ENCODE results near the gene MRPL24.

MRPL24 gene

DNA sequence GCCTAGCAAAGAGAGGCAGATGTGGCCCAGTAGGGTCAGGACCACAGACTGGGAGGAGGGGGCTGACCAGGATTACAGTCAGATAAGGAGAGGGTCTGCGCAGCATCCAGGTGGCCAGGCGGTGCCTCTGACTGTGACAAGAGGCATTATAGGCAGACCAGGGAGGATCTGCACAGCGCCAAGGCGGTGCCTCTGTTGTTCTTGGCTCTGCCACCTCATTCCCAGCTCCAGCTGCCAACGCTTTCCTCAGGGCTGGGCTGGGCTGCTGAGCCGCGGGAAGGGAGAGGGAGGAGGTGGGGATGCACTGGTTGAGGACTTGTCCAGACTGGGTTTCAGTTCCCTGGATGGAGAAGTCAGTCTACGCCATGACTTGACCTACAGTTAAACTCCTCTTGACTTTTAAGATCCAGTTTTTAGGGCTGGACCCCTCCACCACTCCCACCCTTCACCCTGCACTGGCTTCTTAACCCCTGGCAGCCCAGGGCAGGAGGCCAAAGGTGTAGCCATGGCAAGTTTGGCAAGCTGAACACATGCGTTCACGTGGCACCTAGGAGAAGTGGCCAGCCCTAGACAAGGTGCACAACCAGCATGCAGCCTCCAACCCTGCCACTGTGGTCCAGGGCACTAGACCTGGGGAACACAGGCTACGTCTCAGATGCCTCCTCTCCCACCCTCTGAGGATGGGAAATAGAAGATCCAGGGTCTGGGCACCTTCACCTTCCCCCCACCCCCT is 31.0 kb downstream of the MRPL24 start:
- DNase-seq (ENCODE audit: low spot score) = peak; percentile 62

- no peak for DNase-seq (ENCODE audit: low spot score)
Observed at GRCh38 chr1:156709031-156709430, 31.9 kb downstream of the MRPL24 start.

GRCh38 chr1:156708218-156708661 is 32.6 kb downstream of the MRPL24 start:
- DNase-seq (ENCODE audit: low spot score) = no peak

DNA sequence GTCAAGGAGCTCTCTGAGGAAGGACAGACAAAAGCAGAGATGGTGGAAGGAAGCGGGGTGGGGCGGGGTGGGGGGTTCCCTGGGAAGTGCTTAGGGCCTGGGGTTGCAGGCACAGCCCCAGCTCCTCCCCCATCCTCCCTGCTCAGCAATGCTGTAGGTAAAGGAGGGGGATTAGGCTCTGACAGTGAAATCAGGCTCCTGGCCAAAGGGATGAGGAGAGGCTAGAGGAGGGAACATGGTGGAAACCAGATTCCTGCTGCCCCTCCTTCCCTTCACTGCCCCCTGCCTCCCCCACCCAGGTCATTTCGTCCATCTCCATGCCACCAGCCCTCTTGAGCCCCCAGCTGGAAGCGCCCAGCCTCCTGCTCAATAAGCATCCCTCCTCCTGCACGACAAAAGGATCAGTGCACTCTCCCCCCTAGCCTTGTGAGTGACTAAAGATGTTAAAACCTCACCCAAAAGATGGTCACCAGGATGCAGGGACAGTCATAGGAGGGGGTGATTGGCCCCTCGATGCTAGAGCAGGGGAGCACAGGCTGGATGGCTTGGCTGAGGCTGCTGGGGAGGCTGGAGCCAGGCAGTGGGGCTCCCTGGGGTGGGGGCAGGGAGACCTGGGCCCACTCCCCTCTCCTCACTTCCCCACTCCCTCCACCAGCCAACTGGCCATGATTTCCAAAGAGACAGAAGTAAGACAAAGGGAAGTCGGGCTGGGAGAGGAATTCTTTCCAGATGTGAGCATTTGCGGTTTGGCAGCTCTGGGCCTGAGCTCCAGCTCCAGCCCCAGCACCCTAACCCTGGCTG is 33.3 kb downstream of the MRPL24 start:
- DNase-seq (ENCODE audit: low spot score) = no peak

DNA sequence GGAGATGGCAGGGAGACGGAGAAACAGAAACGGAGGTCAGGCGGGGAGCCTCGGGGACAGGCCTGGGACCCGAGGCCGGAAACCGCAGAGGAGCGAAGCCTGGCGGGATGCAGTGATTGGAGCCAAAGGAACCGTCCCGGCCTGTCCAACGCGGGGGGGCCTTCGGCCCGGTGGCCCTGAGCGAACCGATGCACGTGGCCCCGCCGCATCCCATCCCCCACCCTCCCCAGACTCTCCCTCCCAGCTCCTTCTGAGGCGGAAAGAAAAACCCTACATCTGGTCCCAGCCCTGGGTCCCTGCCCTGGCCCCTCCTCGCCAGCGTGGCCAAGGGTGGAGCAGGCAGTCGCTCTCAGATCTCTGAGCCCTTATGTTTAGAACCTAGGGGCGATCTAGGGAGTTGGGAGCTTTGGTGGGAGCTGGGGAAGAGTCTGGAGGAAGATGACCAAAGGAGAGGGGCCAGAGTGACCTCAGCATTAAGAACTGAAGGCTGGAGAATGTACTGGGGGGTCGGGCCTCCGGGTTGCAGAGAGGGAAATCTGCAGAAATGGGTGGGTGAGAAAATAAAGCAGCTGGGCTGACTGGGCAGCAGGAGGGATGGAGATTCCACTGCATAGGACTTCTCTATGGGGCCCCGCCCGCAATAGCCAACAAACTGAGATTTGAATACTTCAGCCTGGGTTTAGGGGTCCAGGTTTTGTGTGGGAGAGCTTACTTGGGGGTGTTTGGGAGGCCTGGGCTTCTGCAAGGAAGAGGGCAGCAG is 34.1 kb downstream of the MRPL24 start:
- DNase-seq (ENCODE audit: low spot score) = no peak

DNA sequence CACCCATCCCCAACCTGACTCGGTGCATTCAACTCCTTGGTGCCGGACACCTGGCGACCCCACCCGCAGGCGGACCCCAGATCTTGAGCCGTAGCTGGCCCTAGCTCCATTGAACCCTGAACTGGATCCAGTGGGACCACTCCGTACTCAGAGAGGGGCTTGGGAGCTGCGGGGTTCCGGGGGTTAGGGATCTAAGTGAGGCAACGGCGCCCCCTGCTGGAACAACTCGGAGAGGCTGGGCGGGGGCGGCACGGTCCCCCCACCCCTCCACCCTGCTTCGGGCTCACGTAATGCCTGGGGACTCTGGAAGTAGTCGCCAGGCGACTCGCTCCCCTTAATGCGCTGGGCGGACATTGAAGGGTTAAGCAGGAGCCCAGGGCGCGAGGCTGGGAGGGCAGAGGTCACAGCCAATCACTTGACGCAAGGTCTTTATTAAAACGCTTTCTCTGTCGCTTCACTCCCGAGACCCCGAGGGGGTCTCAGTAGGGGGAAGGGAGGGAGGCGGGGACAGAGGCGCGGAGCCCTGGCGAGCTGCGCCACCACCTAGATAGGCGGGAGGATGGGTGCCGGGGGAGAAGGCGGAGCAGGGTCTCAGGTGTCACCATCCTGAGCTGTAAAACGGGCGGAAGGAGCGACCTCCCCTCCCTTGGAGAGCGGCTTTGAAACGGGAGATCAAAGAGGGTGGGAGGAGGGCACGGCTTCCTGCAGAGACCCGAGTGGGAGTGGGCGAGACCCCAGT is 34.8 kb downstream of the MRPL24 start:
- DNase-seq (ENCODE audit: low spot score) = peak; percentile 35

GRCh38 chr1:156705321-156705917 is 35.5 kb downstream of the MRPL24 start, which contains the start of gene CRABP2:
Gene CRABP2 (minus strand): TSS chr1:156705583. CDS start chr1:156705446, 137 bp downstream.
- no peak for DNase-seq (ENCODE audit: low spot score)

GRCh38 chr1:156704930-156705320 is 36.0 kb downstream of the MRPL24 start:
- no peak for DNase-seq (ENCODE audit: low spot score)

- no peak for DNase-seq (ENCODE audit: low spot score)
Observed at GRCh38 chr1:156704166-156704711, 36.6 kb downstream of the MRPL24 start.

DNA sequence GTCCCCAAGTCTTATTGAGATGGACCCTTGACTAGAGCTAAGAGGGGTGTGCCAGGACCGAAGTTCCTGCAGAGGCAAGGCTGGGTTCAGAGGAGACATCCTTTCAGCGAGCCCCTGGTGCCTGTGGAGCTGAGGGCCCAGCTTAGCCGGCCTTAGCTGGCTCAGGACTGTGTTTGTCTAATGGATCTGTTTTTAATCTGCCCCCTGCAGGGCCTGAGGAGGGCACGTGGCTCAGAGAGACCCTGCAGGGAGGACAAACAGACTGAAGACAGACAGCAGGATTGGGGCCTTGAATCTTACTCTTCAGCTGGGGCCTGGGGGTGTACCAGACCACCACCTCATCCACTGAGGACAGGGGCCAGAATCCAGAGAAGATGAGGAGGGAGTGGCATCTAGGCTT is 37.1 kb downstream of the MRPL24 start:
- DNase-seq (ENCODE audit: low spot score) = no peak

DNA sequence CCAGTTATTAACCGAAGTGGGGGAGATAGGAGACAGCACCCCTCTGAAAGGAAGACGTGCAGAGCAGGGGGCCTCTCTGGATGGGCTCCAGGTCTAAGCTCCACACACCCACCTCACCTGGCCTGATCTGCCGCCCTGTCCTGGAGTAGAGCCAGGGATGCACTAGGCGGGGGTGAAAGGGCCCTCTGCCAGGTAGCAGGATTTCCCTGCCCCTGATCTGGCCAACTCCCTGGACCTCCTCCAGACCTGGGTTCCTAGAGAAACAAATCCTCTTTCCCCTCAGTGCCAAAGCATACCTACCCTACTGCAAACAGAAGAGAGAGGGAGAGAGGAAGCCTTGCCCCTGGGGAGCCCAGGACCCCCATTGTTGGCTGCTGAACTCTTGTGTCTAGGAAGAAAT is 37.6 kb downstream of the MRPL24 start:
- no peak for DNase-seq (ENCODE audit: low spot score)

DNA sequence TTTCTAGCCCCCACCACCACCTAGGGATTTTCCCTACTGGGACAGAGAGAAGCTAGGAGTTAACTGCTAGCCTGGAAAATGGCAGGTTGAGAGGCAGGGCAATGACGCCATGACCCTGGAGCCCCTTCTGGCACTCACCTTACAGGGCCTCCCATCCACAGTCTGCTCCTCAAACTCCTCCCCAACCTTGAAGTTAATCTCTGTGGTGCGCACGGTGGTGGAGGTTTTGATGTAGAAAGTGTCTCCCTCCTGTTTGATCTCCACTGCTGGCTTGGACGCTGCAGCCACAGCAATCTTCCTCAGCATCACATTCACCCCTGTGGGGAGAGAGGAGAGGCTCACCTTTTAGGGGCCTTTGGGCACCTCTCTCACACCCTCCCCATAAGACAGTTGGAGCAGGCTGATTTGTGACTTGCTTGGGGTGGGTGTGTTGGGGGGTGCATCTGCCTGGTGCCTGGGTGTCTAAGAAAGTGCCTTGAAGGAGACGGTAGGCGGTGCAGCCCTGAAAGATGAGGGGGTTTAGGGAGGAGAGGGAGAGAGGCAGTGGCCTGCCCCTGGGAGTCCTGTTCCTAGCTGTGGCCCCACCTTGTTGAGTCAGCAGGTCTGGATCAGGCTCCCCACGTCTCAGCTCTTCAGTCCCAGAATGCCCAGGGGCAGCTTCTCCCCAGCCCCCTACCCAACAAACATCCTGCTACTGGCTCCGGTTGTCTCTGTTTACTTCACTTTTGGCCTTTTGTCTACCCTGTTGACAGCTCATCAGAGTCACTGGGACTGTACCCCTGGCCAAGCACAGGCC is 40.0 kb downstream of the MRPL24 start:
- no peak for DNase-seq (ENCODE audit: low spot score)

DNA sequence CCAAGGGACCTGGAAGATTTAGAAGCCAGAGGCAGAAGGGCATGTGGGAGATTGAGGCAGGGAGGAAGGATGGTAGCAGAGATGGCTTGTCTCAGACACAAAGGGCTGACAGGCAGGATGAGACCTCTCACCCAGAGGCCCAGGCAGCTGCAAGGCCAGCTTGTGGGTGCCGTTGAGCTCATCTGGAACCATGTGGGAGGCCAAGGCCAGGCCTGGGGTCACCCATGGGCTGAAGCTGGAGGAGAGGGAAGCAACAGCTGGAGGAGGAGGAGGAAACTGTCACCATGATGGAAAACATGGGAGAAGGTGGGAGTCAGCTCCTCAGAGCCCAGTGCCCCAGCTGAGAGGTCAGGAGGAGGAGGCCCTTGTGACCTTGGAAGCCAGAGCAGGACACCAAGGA is 41.9 kb downstream of the MRPL24 start:
- no peak for DNase-seq (ENCODE audit: low spot score)

DNA sequence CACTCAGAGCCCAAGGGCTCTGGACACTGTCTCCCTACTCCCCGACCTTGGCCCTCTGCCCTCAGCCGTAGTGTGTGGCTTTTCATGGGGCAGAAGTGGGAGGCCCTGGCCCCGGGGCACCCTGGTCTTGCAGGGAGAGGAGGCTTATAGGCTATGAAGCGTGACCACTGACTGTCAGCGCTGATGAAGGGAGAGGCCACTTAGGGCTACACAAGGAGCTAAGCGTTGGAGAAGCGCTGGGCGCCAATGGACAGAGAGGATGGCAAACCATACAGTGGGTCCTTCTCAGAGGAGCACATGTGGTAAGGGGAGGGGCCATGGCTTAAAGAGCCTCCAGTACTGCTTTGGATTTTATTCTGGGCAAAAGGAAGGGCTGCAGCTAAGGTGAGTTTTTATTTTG is 43.4 kb downstream of the MRPL24 start:
- no peak for DNase-seq (ENCODE audit: low spot score)

- no peak for DNase-seq (ENCODE audit: low spot score)
Observed at GRCh38 chr1:156696755-156697154, 44.1 kb downstream of the MRPL24 start.

DNA sequence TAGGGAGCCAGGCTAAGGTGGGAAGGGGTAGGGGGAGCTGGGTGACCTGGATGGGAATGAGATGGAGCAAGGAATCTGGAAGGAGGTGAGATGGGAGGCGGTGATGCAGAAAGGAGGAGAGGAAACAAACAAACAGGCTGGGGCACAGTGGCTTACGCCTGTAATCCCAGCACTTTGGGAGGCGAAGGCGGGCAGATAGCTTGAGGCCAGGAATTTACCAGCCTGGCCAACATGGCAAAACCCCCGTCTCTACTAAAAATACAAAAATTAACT is 46.3 kb downstream of the MRPL24 start:
- DNase-seq (ENCODE audit: low spot score) = no peak

DNA sequence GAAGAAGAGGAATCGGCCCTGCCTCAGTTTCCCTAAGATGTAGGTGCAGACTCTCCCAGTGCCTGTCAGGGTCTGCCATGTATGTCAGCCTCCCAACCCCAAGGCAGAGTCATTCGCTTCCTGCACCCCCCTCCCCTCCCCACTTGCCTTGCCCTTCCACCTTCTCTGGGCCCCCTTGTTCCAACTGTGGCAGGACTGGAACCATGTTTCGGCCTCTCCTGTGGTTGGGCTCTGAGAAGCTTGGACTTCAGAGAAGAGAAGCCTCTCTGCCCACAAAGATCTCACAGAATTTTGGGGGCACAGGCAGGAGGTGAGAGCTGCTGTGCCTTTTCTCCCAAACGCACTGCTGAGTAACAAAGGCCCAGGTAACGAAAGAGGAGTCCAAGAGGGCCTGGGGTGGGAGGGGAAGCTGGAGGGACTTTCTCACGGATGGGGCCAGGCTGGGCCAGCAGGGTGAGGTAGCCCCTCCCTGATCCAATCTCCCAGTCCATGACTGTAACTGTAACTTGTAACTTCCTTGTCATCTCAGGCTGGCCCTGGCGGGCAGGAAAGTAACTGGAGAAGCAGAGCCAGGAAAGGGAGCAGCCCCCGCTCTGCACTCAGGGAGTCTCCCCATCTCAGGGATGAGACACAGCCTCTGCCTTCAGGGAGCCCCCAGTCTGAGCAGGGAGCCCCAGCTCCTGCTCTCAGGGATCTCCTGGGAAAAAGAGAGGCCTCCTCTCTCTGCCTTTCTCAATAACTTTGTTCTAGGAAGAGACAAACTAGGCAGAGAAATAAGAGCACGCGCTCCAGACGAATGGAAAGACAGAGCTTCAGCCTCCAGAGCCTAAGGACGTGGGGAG is 46.8 kb downstream of the MRPL24 start:
- DNase-seq (ENCODE audit: low spot score) = no peak

GRCh38 chr1:156692925-156693847 is 47.7 kb downstream of the MRPL24 start:
- DNase-seq (ENCODE audit: low spot score) = no peak

Measured in Ammon's horn (tissue), 1 donor.